ENCODE results near the gene CORO7.
A peak's percentile ranks its signal among the peaks of the same experiment; 100 is the strongest.

CORO7 gene

DNA sequence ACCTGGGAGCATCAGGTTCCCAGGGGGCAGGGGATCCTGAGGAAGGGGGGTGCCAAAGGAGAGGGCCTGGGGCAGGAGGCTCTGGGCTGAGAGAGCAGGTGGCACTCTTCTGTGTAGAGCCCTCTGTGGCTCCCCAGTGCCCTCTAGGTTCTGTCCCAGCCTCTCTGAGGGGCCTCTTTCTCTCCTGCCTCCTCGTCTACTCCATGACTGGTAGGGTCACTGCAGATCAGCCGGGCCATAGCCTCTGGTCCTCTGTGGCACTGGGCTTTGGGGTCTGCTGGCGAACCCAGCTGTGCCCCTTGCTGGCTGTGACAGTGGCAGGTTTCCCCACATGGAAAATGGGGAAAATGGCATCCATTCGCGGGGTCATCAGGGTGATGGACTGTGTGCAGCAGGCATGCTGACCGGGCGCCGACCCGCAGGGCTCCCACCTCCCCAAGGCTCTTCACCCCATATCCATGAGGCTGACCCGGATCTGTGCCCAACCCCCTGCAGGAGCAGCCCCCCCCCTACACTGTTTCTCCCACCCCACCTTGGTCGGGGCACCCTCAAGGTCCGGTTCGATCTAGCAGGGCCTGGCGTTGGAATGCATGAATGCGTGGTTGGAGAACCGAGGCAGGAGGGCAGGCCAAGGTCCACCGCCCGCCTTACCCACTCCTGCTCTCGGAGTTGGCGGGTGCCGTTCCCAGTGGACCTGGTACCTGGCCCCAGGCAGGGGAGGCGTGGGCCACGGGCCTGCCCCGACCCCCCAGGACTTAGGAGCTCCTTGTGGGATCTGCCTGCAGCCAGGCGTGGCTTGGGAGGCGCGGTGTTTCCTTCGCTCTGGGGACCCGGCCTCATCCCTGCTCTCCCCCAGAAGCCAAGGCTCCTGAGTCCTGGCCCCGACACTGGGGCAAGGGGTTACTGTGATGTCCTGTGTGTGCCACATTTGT is 94.0 kb downstream of the CORO7 start:
- no peak for DNase-seq (ENCODE audit: low read depth in 2 of 2)

- DNase-seq (ENCODE audit: low read depth in 2 of 2) = no peak
These were observed 94.9 kb downstream of the CORO7 start for GRCh38 chr16:4321286-4322120.

DNA sequence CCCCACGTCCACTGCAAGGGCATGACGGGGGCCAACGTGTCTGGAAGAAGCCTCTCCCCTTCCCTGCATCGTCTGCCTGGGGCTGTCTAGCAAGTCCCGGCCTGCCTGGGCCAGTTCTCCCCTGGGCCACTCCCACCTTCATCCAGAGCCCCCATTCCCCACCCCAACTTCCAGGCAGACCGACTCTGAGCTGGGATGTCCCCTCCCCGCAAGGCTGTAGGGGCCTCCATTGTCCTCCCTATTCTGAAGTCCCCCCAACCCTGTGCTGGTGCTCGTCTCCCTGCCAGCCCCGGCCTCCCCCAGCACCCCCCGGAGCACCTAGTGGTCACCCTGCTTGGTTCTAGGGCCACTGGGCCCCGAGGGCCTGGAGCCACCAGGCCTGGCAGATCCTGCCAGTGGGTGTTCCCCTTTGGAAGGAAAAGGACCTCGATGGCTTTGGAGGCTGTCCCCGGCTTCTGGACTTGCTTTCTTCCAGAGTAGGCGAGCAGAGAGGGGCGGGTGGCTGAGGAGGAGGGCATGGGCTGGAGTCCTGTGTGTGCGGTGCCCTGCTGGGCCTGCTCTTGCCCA is 95.7 kb downstream of the CORO7 start:
- no peak for DNase-seq (ENCODE audit: low read depth in 2 of 2)

DNA sequence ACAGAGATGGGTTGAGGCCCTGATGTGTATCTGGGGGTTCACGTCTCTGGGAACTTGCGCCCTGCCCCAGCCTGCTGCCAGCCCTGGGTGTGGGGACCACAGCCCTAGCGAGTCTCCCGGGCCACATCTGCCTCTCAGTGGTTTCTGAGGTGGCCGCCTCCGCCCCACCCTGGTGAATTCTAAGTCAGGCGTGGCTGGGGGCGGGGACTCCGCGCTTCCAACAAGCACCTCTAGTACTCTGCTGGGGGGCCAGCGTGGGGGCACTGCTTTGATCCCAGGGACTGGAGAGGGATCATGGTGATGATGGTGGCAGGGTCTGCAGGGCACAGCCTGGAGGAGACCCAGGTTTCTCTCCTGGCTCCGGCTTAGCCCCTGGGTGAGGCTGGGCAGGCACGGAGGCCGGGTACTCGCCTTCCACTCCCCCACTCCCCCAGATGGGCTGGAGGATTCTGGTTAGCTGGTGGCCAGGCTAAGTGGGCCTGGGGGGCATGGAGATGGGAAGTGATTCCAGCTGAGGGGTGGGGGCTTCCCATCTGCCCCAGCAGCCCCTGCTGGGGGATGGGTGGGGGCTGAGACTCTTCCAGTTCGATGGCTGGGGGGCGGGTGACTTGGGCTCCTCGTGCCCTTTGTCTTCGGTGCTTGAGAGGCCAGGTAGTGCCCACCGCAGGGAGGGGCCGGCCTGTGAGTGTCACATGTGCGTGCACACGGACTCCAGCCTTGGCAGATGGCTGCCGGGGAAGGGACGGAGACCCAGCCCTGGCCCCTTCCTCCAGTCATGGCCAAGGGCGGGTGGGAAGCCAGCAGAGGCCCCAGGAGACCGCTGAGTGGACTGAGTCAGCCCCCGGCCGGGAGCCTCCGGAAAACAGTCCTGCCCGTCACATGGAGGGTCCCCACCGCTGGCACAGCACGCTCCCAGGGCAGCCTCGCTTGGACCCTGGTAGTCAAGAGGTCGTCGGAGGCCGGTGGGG is 96.7 kb downstream of the CORO7 start:
- DNase-seq (ENCODE audit: low read depth in 2 of 2) = peak in 1 of 2 donors; percentile 32

DNA sequence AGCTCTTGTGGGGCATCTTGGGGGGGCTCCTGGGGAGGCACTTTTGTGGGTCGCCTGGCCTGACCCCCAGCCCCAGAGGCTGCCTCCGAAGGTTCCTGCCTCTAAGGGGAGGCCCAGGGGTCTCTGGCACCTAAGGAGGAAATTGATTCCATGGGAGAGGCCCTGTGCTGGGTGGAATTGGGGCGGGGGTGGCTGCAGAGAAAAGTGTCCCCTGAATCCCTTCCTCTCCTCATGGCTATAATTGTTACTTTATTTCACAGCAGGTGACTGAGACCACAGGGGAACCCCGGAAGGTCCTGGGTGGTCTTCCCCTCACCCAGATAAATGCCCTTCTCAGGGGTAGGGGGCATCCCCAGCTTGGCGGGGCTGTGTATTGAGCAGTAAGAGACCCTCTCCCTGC is 97.4 kb downstream of the CORO7 start:
- no peak for DNase-seq (ENCODE audit: low read depth in 2 of 2)

GRCh38 chr16:4318451-4318910 is 97.9 kb downstream of the CORO7 start:
- no peak for DNase-seq (ENCODE audit: low read depth in 2 of 2)

DNA sequence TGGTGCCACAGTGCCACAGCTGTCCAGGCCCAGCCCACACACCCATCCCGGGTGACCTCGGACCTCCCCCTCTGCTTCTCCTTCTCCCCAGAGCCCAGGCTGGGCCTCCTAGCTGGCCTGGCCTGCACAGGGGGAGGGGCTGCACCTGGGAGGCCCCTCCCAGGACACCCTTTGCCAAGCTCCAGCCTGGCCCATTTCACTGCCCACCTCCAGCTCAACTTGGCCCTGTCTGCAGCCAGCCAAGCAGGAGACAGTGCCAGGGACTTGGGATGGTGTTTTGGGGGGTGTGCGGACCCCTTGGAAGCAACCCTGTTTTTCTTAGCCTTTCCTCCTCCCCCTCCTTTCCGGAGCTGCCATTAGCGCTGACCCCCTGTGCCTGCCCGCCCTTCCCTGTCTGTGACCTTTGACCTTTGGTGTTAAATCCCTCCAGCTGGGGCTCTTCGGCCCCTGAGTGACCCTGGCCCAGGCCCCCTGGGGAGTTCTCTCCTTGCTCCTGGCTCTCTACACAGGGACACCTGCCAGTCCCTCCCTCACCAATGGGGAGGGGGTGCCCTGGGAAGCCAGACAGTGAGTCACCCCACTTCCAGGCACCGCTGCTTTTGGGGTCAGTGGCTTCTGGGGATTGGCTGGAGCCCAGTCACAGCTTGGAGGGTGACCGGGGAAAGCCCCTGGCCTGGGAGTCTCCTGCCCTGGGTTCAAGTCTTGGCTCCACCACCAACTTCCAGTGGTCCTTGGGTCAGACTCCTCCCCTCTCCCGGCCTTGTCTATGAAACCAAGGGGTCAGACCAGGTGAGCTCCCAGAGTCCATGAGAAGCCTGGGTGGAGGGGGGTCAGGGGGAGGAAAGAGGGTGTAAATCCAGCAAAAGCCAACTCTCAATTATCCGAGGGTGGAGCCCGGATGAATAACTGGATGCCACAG is 98.6 kb downstream of the CORO7 start:
- DNase-seq (ENCODE audit: low read depth in 2 of 2) = no peak

- DNase-seq (ENCODE audit: low read depth in 2 of 2) = no peak
These were observed 99.4 kb downstream of the CORO7 start for GRCh38 chr16:4316864-4317531.

- no peak for DNase-seq (ENCODE audit: low read depth in 2 of 2)
These were observed 100.1 kb downstream of the CORO7 start for GRCh38 chr16:4316108-4316863.

- no peak for DNase-seq (ENCODE audit: low read depth in 2 of 2)
These were observed 100.9 kb downstream of the CORO7 start, which contains the start of gene GLIS2 for GRCh38 chr16:4315186-4316107. GLIS2 (plus strand) TSS chr16:4316067; CDS start chr16:4332281, 16,214 bp downstream.

DNA sequence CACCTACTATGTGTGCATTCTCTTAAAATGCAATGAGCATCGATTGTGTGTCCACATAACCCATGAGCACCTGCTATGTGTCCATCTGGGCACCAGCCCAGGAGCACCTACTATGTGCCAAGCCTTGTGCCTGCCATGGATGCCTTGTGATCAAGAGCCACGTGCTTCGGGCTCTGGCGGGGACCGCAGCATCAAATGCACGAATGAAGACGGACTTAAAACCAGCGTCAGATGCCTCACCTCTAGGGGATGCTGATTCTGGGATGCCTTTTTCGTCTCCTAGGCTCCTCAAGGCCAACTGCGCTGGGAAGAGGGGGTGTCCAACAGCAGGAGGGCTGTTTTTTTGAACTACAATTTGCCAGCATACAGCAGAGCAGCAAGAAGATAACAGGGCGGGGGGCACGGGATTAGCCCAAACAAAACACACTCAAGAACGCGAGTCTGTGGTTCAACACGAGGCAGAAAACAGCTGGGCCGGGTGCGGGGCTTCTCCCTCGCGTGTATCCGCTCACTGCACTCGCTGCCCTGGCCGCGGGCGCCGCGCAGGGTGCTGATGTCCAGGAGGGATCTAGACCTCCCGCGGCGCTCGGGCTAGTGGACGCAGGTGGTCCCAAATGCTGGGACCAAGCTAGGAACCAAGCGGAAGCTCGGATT is 101.7 kb downstream of the CORO7 start:
- no peak for DNase-seq (ENCODE audit: low read depth in 2 of 2)

DNA sequence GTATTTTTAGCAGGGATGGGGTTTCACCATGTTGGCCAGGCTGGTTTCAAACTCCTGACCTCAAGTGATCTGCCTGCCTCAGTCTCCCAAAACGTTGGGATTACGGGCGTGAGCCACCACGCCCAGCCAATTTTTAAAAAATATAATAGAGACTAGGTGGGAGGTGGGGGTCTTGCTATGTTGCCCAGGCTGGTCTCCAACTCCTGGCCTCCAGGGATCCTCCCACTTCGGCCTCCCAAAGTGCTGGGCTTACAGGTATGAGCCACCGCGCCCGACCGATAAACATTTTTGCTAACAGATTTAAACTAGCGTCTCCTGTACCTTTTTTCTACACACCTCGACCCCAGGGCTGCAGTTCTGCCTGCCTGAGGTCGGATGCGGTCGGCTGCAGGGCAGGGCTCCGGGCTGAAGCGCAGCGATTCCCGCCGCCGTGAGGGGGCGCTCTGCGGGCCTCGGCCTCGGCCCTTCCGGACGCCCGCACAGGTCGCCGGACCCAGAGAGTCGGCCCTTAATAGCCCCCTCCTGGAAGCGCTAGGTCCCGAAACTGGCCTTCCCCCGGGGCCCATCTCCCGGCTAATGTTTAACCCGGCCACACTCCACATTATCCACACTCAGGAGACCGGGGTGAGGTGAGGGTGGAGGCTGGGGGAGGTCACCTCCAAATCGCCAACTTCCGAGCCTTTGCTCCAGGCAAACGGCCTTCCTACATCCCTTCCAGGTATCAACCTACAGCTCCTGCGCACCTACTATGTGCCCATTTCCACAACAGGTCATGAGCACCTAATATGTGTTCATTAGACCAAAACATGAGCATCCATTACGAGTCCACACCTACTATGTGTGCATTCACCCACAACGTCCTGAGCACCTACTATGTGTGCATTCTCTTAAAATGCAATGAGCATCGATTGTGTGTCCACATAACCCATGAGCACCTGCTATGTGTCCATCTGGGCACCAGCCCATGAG is 102.5 kb downstream of the CORO7 start:
- DNase-seq (ENCODE audit: low read depth in 2 of 2) = no peak

DNA sequence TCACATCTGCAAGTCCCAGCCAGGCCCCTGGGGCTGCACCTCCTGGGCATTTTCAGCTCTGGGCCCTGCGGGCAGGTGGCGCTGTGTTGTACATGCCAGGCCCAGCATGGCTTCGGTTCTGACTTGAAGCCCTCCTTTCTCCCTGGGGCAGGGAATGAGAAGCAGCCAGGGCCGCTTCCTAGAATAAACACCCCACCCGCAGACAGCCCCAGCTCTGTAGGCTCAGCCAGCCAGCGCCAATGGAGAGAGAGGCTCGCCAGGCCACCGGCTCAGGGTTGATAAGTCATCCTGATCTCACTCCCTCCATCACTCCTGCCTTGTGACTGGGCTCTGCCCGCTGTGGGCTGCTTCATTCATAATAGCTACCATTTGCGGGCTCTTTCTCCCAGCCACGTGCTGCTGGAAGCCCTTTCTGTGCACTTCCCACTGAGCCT is 106.5 kb downstream of the CORO7 start:
- no peak for DNase-seq (ENCODE audit: low read depth in 2 of 2)

DNA sequence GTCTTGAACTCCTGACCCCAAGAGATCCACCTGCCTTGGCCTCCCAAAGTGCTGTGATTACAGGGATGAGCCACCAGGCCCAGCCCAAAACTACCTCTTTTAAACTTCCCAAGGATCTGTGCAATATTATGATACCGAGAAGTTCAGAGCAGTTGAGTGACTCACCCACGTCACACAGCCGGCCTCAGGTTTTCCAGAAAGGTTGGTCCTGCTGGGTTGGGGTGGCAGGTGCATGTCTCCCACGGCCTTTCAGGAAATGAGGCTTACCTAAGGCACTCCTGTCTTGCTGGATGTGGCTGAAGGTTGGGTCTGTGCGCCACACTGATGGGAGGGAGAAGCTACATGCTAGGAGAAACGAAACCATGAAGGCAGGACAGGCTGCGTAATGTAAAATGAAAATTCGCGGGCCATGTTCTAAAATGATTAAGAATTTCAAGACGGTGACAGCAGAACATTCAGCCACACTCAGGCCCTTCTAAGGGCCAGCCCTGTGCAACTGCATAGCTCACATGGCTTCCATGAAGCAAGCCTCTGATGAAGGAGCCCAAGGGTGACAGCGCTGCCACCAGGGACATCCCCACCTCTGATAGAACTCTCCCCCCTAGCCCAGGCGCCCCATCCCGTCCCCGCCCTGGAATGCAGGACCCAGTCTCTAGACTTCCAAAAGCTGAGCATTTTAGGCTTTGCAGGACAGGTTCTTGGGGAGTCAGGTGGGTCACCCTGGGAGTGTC is 107.1 kb downstream of the CORO7 start:
- DNase-seq (ENCODE audit: low read depth in 2 of 2) = no peak

All from activated CD4-positive, alpha-beta T cell treated with anti-CD3 and anti-CD28 coated beads for 24 hours (primary cell).